Measurements from ENCODE around the gene TYW5.
"Not testable (repeated sequence)": the region's sequence is repeated elsewhere in the genome, so short reads cannot be mapped to it uniquely, and the experiment has no call there.

Gene TYW5

DNA sequence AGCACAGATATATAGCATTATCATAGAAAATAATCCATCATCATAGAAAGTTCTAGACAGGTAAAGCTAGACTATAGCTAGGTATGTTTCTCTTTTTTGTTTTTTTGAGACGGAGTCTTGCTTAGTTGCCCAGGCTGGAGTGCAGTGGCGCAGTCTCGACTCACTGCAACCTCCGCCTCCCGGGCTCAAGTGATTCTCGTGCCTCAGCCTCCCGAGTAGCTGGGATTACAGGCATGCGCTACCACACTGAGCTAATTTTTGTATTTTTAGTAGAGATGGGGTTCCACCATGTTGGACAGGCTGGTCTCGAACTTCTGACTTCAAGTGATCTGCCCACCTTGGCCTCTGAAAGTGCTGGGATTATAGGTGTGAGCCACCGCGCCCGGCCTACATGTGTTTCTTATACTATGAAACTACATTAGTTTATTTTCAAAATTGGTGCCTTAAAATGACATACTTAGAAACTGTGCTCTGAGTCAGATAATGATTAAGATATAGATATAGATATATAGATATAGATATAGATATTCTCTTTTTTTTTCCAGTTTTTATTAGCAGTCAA is 42.7 kb downstream of the TYW5 start:
- not testable (repeated sequence) for DNase-seq

DNA sequence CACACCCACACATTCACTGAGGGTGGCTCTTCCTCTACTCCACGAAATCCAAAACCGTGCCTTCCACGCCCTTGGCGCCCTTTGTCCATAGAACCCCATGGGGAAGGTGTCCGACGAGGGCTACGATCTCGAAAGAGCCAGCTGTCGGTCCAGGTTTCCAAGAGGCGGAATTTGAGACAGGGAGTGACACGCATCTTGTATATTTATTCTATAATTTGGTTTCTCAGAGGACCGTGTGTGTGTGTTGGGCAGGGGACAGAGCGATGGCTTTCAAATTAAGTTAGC is 43.5 kb downstream of the TYW5 start:
- no peak for DNase-seq

DNA sequence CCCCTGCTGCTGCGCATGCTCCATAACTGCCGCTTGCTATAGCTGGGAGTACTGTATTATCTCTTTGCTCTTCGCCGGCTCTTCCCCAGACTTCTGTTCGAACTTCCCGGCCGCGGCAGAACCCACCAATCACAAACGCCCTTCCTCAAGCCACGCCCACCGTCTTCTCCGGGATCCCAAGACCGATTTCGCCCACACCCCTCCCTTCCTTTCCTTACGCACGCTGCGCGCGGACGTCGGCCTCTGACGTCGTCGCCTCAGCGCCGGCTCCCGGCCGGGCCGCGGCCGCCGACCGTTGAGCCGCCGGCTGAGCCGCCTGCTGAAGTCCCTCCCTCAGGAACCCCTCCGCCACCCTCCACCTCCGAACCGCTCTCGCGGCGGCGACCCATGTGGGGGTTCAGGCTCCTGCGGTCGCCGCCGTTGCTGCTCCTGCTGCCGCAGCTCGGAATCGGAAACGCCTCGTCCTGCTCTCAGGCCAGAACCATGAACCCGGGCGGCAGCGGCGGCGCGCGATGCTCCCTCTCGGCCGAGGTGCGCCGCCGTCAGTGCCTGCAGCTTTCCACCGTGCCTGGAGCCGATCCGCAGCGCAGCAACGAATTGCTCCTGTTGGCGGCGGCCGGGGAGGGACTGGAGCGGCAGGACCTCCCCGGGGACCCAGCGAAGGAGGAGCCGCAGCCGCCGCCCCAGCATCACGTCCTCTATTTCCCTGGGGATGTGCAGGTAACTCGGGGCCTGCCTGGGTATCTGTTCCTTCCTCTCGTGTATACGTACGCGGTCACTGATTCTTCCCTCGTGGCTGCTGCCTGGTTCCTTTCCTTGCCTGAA is 44.0 kb downstream of the TYW5 start, which contains the start of gene C2orf69:
Gene C2orf69, plus strand, starts transcription at position 242 of the 825 bp plus-strand sequence. Its CDS starts 146 bp downstream, at position 388.
- peak; percentile 95 for DNase-seq

DNA sequence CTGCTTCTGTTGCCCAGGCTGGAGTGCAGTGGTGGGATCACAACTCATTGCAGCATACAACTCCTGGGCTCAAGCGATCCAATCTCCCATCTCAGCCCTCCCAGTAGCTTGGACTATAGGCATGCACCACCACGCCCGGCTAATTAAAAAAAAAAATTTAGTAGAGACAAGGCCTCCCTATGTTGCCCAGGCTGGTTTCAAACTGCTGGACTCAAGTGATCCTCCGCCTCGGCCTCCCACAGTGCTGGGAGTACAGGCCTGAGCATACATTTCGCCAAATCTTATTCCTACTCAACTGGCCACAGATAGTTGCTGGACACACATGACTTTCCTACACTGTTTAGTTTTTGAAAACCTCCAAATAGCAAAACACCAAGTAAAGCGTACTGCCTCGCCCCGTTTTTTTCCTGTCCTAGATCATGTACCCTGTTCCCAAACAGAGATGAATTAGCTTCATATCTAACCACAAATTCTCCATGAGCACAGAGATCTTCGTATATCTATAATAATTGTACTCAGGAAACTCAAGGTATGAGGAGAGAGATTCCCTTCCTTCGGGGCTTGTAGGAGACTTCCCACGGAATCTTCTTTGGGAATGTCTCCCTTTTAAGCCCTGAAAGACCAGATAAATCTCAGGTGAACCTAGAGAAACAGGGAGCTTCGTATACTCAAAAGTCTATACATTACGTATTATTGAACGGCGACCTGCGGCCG is 44.8 kb downstream of the TYW5 start:
- no peak for DNase-seq

DNA sequence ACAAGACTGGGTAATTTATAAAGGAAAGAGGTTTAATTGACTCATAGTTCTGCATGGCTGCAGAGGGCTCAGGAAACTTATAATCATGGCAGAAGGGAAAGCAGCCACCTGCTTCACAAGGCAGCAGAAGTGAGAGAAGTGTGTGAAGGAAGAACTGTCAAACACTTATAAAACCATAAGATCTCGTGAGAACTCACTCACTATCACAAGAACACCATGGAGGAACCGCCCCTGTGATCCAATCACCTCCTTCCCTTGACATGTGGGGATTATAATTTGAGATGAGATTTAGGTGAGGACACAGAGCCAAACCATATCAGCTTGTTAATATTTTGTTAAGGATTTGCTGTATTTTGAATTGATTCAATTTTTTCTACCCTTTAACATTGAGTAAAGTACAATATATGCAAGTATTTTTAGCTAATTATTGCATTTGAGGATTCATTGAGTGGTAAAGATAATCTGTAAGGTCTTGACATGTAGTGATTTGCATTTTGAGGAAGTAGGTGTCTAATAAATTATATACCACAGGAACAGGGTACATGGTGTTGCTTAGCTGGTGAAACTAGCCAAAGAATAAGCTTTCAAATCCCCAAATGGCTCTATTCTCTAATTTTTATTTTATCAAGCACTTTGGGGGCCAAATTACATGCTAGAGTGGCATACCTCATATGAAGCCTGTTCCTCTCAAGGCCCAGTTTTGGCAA is 48.1 kb downstream of the TYW5 start:
- no peak for DNase-seq

DNA sequence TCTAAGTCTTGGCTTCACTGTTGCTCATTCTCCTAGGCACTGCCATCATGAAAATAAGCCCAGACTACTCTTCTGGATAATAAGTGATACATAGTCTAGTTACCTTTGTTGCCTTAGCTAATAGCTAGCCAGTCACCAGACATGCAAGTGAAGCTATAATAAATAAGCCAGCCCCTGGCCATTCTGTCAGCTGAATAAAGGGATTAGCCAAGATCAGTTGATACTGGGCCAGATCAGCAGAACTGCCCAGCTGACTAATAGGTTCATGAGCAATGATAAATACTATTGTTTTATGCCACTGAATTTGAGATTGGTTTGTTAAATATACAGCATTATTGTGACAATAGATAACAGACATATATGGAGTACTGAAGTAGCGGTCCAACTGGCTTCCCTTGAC is 52.2 kb downstream of the TYW5 start:
- DNase-seq: no peak

DNA sequence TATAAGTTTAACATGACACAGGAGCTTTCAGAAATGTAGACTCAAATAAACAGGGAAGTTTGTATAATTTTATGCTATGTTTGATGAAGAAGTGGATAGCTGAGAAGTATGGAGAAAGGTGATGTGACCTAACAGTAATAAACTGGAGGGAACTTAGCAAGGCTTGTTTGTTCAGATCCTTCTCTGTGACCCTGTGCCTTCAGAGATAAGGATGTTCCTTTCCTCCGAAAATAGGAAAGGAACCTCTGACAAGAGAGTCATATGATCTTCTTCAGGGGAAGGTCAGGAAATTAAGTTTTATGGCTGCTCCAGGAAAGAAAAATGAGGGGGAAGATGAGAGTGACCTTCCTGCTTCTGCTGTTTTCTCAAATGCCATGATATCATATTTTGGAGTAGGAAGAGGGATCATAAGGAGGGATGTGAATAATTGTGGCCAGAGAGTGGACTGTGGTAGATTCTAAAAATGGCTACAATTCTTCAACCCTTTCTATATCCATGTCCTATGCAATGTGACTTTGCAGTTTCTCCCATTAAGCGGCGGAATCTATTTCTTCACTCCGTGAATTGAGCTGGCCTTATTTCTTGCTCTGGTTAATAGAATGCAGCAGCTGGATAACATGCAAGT is 52.7 kb downstream of the TYW5 start:
- no peak for DNase-seq

DNA sequence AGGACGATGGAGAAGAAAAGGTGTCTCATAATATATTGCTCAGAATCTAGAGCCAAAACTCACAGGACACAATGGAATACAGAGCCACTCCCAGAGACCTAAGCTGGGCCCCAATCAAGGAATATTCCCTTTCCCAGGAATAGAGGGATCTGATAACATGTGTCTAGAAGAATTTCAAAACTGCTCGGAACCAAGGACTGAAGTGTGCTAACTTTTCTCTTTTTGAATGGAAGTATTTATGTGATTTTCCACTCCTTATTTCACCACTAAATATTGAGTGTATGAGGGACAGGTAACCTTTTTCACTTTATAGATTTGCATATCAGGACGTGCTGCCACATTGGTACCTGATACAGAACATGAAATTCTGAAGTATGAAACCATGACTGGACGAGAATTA is 53.3 kb downstream of the TYW5 start:
- DNase-seq: no peak

DNA sequence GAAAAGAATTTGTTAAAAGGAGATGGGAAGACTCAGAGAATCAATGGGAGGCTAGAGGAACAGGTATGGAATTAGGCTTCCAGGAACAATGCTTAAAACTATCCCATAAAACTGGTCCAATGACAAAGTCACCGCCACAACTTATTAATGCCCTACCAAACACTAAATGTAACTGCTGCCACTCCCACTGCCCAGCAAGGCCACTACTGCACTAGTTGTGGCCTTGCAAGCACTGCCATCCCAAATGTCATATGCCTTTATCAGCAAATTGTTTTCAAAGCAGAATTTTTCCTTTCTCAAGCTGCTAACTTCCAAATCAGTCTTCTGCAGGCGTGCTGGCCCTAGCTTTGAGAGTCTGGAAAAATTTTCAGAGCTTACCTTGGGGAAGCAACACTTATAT is 58.7 kb downstream of the TYW5 start:
- DNase-seq: no peak

DNA sequence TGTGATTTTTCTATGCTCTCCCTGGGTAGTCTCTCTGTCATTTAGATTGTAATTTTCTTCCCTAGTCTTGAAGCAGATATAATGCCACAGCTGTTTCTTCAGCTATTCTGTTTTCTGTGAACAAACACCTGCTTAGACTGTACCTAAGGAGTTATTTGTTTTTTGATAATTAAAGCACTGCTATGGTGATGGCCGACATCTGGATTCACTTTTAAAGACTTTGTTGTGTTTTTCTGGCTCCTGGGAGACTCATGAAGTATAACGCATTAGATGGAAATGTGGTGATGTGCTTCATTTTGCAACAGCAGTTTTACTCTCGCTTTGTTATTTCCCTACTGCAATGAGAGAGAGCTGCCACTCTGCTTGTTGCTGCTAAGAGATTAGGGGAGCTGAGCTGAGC is 59.9 kb downstream of the TYW5 start:
- DNase-seq: no peak

DNA sequence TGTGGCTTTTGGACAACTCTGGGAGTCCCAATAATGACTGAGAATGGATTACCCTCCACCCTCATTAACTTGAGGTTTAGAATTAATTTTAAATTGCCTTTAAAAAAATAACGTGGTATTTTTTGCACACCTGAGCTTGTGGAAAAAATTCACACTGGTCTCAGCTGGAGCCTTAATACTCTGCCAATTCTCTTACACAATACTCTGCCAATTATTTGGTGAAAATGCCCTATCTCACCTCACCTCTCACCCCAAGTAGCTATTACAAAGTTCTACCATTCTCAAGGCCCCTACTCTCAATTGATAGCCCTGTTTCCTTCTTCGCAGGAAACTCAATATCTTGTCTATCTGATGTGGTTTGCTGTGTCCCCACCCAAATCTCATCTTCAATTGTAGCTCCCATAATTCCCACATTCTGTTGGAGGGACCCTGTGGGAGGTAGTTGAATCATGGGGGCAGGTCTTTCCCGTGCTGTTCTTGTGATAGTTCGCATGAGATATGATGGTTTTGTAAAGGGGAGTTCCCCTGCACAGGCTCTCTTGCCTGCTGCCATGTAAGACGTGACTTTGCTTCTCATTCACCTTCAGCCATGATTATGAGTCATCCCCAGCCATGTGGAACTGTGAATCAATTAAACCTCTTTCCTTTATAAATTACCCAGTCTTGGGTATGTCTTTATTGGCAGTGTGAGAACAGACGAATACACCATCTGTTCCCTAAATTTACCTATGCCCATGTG is 71.6 kb downstream of the TYW5 start:
- DNase-seq: no peak

DNA sequence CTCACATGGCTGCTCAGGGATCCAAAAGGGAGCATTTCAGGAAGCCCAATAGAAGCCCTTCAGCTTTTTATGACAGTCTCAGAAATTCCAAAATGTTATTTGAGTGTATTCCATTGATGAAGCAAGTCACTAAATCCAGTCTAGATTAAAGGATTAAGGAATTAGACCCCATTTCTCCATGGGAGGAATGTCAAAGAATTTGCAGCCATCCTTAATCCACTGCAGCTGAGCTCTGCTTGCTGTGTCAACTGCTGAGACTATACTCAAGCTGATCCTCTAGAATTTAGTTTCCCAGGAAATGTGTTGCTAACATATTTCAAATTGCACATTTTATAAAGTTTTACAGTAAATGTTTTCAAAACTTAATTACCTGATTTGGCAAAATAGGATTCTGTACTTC is 72.6 kb downstream of the TYW5 start:
- no peak for DNase-seq

Data from NCI-H510A (cell line).